GM06990 (cell line): ENCODE results near the gene GIMAP1.

Experiments used
- DNase-seq: peaks from one replicate; pipeline ENCODE4 v3.0.0-alpha.2; 2011; ENCODE audit not compliant: insufficient read length; ENCODE audit errors: extremely low read depth
- H3K27me3 ChIP-seq: replicated peaks from 2 replicates; pipeline ENCODE4 v1.6.0; 2011; ENCODE audit warnings: low read length; ENCODE audit not compliant: control insufficient read depth, insufficient read depth
- H3K36me3 ChIP-seq: 2 replicates; pipeline ENCODE4 v1.5.1; 2011; ENCODE audit warnings: low read length; ENCODE audit not compliant: control insufficient read depth, insufficient read depth
- H3K4me3 ChIP-seq: replicated peaks from 2 replicates; pipeline ENCODE4 v1.5.1; 2011; ENCODE audit warnings: low read depth, mild to moderate bottlenecking, control low read depth, low read length
- CTCF ChIP-seq: IDR thresholded peaks from 2 replicates; pipeline ENCODE4 v1.5.1; 2011; ENCODE audit warnings: low read length, control low read depth, mild to moderate bottlenecking, inconsistent platforms; ENCODE audit not compliant: insufficient read depth, poor library complexity, severe bottlenecking

GIMAP1 gene

GRCh38 chr7:150728011-150728410 is 11.6 kb downstream of the GIMAP1 start:
- no peak for TF ChIP-seq CTCF
- DNase-seq: no peak
- no peak overlapping the region for H3K4me3 ChIP-seq
- no peaks in the 10 kb centered on the region; the same call in 1 of the 2 replicates for H3K36me3 ChIP-seq
- H3K27me3 ChIP-seq: no peaks in the 10 kb centered on the region

- no peaks in the 10 kb centered on the region for H3K27me3 ChIP-seq
- no peak for DNase-seq
- H3K36me3 ChIP-seq: no peaks in the 10 kb centered on the region; the same call in 1 of the 2 replicates
- H3K4me3 ChIP-seq: no peak overlapping the region
- TF ChIP-seq CTCF: no peak
These were observed 12.2 kb downstream of the GIMAP1 start for GRCh38 chr7:150728609-150729008.

GRCh38 chr7:150731916-150732315 is 15.5 kb downstream of the GIMAP1 start:
- H3K4me3 ChIP-seq: no peak overlapping the region
- no peaks in the 10 kb centered on the region; the same call in 1 of the 2 replicates for H3K36me3 ChIP-seq
- TF ChIP-seq CTCF: no peak
- H3K27me3 ChIP-seq: no peaks in the 10 kb centered on the region
- no peak for DNase-seq

- Histone ChIP-seq H3K27me3 (no peaks in the 10 kb centered on the region), H3K36me3 (no peaks in the 10 kb centered on the region; the same call in 1 of the 2 replicates), H3K4me3 (no peak overlapping the region)
- TF ChIP-seq CTCF: no peak
- no peak for DNase-seq
These were observed 16.5 kb downstream of the GIMAP1 start for GRCh38 chr7:150732786-150733481.

- Histone ChIP-seq H3K27me3 (no peaks in the 10 kb centered on the region), H3K4me3 (no peak overlapping the region), H3K36me3 (no peaks in the 10 kb centered on the region; the same call in 1 of the 2 replicates)
- DNase-seq: no peak
- no peak for TF ChIP-seq CTCF
These were observed 17.2 kb downstream of the GIMAP1 start for GRCh38 chr7:150733482-150734095.

- Histone ChIP-seq H3K36me3 (no peaks in the 10 kb centered on the region; the same call in 1 of the 2 replicates), H3K27me3 (no peaks in the 10 kb centered on the region), H3K4me3 (no peak overlapping the region)
- peak; percentile 40 for DNase-seq
- no peak for TF ChIP-seq CTCF
These were observed 17.8 kb downstream of the GIMAP1 start for GRCh38 chr7:150734254-150734653.
